Endodermal cell (in vitro differentiated cells): Measurements from ENCODE around the gene AMH. TPM values are rescaled to one million over a fixed set of nuclear protein-coding genes. Genes with fewer than 3 reads are reported as not detected.

Source experiments
- DNase-seq: peaks from one replicate; pipeline ENCODE4 v3.0.0-alpha.2; 2017
- H3K27ac ChIP-seq: 2 replicates; pipeline ENCODE4 v1.5.1; 2013; ENCODE audit warnings: mild to moderate bottlenecking, low read depth, low read length, moderate library complexity
- H3K27me3 ChIP-seq: 2 replicates; pipeline ENCODE4 v1.6.1; 2013; ENCODE audit warnings: mild to moderate bottlenecking, low read length, moderate library complexity; ENCODE audit not compliant: insufficient read depth, control insufficient read depth, poor library complexity, severe bottlenecking
- H3K36me3 ChIP-seq: 2 replicates; pipeline ENCODE4 v1.7.0; 2013; ENCODE audit warnings: mild to moderate bottlenecking, low read length, moderate library complexity; ENCODE audit not compliant: control insufficient read depth, insufficient read depth
- H3K4me1 ChIP-seq: one replicate; pipeline ENCODE4 v1.7.0; 2013; ENCODE audit warnings: low read length; ENCODE audit not compliant: control insufficient read depth, insufficient read depth
- H3K4me3 ChIP-seq: 2 replicates; pipeline ENCODE4 v1.5.1; 2013; ENCODE audit warnings: mild to moderate bottlenecking, low read length, moderate library complexity
- H3K9ac ChIP-seq: 2 replicates; pipeline ENCODE4 v1.6.1; 2013; ENCODE audit warnings: mild to moderate bottlenecking, low read length, moderate library complexity; ENCODE audit not compliant: poor library complexity, severe bottlenecking; ENCODE audit errors: extremely low read depth
- H3K9me3 ChIP-seq: 2 replicates; pipeline ENCODE4 v1.6.1; 2013; ENCODE audit warnings: mild to moderate bottlenecking, low read length, moderate library complexity; ENCODE audit not compliant: control insufficient read depth
- H3K27ac Mint-ChIP-seq: 2 replicates; pipeline ENCODE4 v1.8.0; 2020; ENCODE audit warnings: mixed read lengths
- H3K27me3 Mint-ChIP-seq: 2 replicates; pipeline ENCODE4 v1.8.0; 2021; ENCODE audit warnings: mild to moderate bottlenecking, mixed read lengths; ENCODE audit not compliant: insufficient read depth
- H3K36me3 Mint-ChIP-seq: 2 replicates; pipeline ENCODE4 v1.8.0; 2020; ENCODE audit warnings: low read depth, mixed read lengths
- H3K4me1 Mint-ChIP-seq: 2 replicates; pipeline ENCODE4 v1.8.0; 2020; ENCODE audit warnings: mixed read lengths
- H3K4me3 Mint-ChIP-seq: 2 replicates; pipeline ENCODE4 v1.8.0; 2020; ENCODE audit warnings: mild to moderate bottlenecking, moderate library complexity, mixed read lengths
- H3K9me3 Mint-ChIP-seq: 2 replicates; pipeline ENCODE4 v1.8.0; 2020; ENCODE audit warnings: mild to moderate bottlenecking, mixed read lengths
- whole genome bisulfite sequencing, 2 experiments: methylation state at CpG; one replicate each; pipeline versions ENCODE4 v1.1.5 to v1.1.7; 2013; ENCODE audit warnings: missing lambda C conversion rate in 2 of 2, mixed read lengths in 1 of 2; ENCODE audit not compliant: insufficient coverage in 1 of 2, insufficient read length in 1 of 2; 5-methylcytosine and 5-hydroxymethylcytosine counted together
- total RNA-seq, 2 donors: library from RNA; stranded (reverse); fragmentation: NEBNext Ultra II Directional in 1 of 2; extraction: Animal tissue kit (Norgen Biotek cat#: 25700) in 1 of 2; gene quantifications; 2 replicates in 1 of 2; 3 replicates in 1 of 2; pipeline ENCODE4 v1.2.1, GENCODE V29; 2021
- TF ChIP-seq, protein P1 (sequence below): fragments of 200-600 bp; sonication (generic); conservative IDR thresholded peaks from 2 replicates; pipeline ENCODE4 v1.5.0; 2021; ENCODE audit warnings: antibody characterized with exemption, mild to moderate bottlenecking

AMH gene
- total RNA-seq, 2 donors from 2014 or later, result 20.5 to 35.1 TPM

DNA sequence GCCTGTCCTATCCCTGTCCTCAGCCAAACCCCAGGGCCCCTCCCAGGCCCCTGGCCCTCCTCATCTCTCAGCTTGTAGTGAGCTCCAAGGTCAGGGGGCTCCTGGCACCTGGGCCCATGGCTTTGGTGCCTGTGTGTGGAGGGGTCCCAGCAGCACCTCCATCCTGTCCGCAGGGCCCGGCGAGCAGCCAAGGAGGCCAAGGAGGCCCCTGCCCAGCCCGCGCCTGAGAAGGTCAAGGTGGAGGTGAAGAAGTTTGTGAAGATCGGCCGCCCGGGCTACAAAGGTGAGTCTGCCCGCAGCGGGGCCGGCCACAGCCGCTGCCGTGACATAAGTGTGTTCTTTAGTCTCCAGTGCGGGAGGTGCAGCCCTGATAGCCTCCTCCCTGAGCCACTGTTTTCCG, 3.9 kb upstream of the AMH start:
- no peaks in the 10 kb centered on the region for H3K27me3 ChIP-seq
- no peak overlapping the region for H3K27ac ChIP-seq
- WGBS, 2 experiments, result 97% methylated on average over 9 to 15 of the region's 15 CpGs
- DNase-seq, result no peak
- no peaks in the 10 kb centered on the region for H3K9me3 ChIP-seq
- Mint-ChIP-seq H3K27me3 (no peaks in the 10 kb centered on the region), H3K9me3 (no peaks in the 10 kb centered on the region), H3K27ac (no peak overlapping the region), H3K4me1 (peaks cover 9% of the 10 kb centered on the region), H3K4me3 (no peak overlapping the region), H3K36me3 (peaks cover 29% of the 10 kb centered on the region)
- no peak overlapping the region for H3K9ac ChIP-seq
- peaks cover 62% of the 10 kb centered on the region for H3K36me3 ChIP-seq
- H3K4me1 ChIP-seq, result peaks cover 4% of the 10 kb centered on the region
- TF ChIP-seq, protein P1, sequence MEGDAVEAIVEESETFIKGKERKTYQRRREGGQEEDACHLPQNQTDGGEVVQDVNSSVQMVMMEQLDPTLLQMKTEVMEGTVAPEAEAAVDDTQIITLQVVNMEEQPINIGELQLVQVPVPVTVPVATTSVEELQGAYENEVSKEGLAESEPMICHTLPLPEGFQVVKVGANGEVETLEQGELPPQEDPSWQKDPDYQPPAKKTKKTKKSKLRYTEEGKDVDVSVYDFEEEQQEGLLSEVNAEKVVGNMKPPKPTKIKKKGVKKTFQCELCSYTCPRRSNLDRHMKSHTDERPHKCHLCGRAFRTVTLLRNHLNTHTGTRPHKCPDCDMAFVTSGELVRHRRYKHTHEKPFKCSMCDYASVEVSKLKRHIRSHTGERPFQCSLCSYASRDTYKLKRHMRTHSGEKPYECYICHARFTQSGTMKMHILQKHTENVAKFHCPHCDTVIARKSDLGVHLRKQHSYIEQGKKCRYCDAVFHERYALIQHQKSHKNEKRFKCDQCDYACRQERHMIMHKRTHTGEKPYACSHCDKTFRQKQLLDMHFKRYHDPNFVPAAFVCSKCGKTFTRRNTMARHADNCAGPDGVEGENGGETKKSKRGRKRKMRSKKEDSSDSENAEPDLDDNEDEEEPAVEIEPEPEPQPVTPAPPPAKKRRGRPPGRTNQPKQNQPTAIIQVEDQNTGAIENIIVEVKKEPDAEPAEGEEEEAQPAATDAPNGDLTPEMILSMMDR, result no peak
- H3K4me3 ChIP-seq, result no peak overlapping the region

GRCh38 chr19:2246014-2246620, 3.0 kb upstream of the AMH start:
- Mint-ChIP-seq H3K4me3 (no peak overlapping the region), H3K27ac (no peak overlapping the region), H3K36me3 (peaks cover 24% of the 10 kb centered on the region), H3K27me3 (no peaks in the 10 kb centered on the region), H3K4me1 (peaks cover under 1% of the 10 kb centered on the region), H3K9me3 (no peaks in the 10 kb centered on the region)
- peaks cover 55% of the 10 kb centered on the region for H3K36me3 ChIP-seq
- H3K27me3 ChIP-seq, result no peaks in the 10 kb centered on the region
- DNase-seq, result no peak
- no peaks in the 10 kb centered on the region for H3K4me1 ChIP-seq
- H3K9me3 ChIP-seq, result no peaks in the 10 kb centered on the region
- no peak overlapping the region for H3K9ac ChIP-seq
- WGBS, 2 experiments, result 92 to 93% methylated on average over 18 to 25 of the region's 25 CpGs
- no peak overlapping the region for H3K27ac ChIP-seq
- no peak overlapping the region for H3K4me3 ChIP-seq
- TF ChIP-seq, protein P1, result no peak

DNA sequence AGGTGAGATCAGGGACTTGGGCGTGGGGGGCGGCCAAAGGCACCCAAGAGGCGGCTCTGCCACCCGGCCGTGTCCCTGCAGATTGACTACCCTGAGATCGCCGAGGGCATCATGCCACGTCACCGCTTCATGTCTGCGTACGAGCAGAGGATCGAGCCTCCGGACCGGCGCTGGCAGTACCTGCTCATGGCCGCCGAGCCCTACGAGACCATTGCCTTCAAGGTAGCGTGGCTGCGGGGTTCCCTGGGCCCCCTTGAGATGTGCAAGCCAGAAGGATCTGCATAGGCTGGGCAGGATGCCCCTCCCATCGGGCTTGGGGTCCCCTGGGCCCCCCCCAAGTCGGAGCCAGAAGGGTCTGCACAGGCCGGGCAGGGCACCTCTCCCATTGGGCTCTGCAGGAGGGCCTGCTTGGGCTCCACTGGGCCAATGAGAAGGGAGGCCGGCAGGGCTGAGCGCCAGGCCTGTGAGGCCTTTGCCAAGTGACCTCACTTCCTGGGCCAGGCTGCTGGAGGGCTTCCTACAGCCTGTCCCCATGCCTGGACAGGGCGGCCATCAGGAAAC, 2.2 kb upstream of the AMH start:
- Histone ChIP-seq H3K4me1 (no peaks in the 10 kb centered on the region), H3K27me3 (peaks cover under 1% of the 10 kb centered on the region), H3K4me3 (no peak overlapping the region), H3K9ac (no peak overlapping the region), H3K27ac (no peak overlapping the region), H3K9me3 (no peaks in the 10 kb centered on the region), H3K36me3 (peaks cover 48% of the 10 kb centered on the region)
- H3K4me1 Mint-ChIP-seq, result no peaks in the 10 kb centered on the region
- H3K9me3 Mint-ChIP-seq, result no peaks in the 10 kb centered on the region
- H3K27me3 Mint-ChIP-seq, result no peaks in the 10 kb centered on the region
- TF ChIP-seq, protein P1, result no peak
- no peak for DNase-seq
- no peak overlapping the region for H3K4me3 Mint-ChIP-seq
- 92 to 95% methylated on average over 18 to 26 of the region's 26 CpGs for WGBS, 2 experiments
- peaks cover 23% of the 10 kb centered on the region for H3K36me3 Mint-ChIP-seq
- no peak overlapping the region for H3K27ac Mint-ChIP-seq
